Tibial artery (tissue), 4 donors: ENCODE data around the gene ECEL1.

ENCODE experiments used
- DNase-seq, 2 donors: peaks; one replicate each; pipeline ENCODE4 v3.0.0-alpha.2; 2019
- H3K27ac ChIP-seq, 2 donors: fragments of 200-600 bp; sonication (generic) in 1 of 2; 1 replicate in 1 of 2; 2 replicates in 1 of 2; pipeline ENCODE4 v1.5.1; 2018 to 2019; ENCODE audit warnings: mild to moderate bottlenecking in 1 of 2
- H3K27me3 ChIP-seq, 2 donors: fragments of 200-600 bp; sonication (generic) in 1 of 2; one replicate each; pipeline versions ENCODE4 v1.5.1 to v1.6.0; 2016 to 2019
- H3K36me3 ChIP-seq, 3 donors: fragments of 200-600 bp; sonication (generic) in 2 of 3; one replicate each; pipeline ENCODE4 v1.5.1; 2016 to 2019; ENCODE audit warnings: mild to moderate bottlenecking in 2 of 3
- H3K4me1 ChIP-seq, 4 donors: fragments of 200-600 bp; sonication (generic) in 2 of 4; 1 replicate in 3 of 4; 2 replicates in 1 of 4; pipeline ENCODE4 v1.5.1; 2016 to 2019
- H3K4me3 ChIP-seq, 2 donors: fragments of 200-600 bp; sonication (generic) in 1 of 2; 1 replicate in 1 of 2; 2 replicates in 1 of 2; pipeline ENCODE4 v1.5.1; 2018 to 2019; ENCODE audit warnings: mild to moderate bottlenecking in 2 of 2
- H3K9me3 ChIP-seq, 3 donors: fragments of 200-600 bp; sonication (generic) in 1 of 3; one replicate each; pipeline ENCODE4 v1.5.1; 2016 to 2019
- CTCF ChIP-seq, 2 experiments: fragments of 200-600 bp in 1 of 2; fragments of 450-650 bp in 1 of 2; IDR thresholded peaks; one replicate each; pipeline ENCODE4 v1.5.1; 2017 to 2019; ENCODE audit warnings: antibody characterized with exemption in 2 of 2, mild to moderate bottlenecking in 1 of 2, moderate library complexity in 1 of 2
- intact Hi-C: fragments of 100-400 bp; cut with DNase I; formaldehyde crosslinking; loops from one replicate; pipeline ENCODE4 v1.15.0; 2023; ENCODE audit warnings: low total_unique reads

Gene ECEL1

DNA sequence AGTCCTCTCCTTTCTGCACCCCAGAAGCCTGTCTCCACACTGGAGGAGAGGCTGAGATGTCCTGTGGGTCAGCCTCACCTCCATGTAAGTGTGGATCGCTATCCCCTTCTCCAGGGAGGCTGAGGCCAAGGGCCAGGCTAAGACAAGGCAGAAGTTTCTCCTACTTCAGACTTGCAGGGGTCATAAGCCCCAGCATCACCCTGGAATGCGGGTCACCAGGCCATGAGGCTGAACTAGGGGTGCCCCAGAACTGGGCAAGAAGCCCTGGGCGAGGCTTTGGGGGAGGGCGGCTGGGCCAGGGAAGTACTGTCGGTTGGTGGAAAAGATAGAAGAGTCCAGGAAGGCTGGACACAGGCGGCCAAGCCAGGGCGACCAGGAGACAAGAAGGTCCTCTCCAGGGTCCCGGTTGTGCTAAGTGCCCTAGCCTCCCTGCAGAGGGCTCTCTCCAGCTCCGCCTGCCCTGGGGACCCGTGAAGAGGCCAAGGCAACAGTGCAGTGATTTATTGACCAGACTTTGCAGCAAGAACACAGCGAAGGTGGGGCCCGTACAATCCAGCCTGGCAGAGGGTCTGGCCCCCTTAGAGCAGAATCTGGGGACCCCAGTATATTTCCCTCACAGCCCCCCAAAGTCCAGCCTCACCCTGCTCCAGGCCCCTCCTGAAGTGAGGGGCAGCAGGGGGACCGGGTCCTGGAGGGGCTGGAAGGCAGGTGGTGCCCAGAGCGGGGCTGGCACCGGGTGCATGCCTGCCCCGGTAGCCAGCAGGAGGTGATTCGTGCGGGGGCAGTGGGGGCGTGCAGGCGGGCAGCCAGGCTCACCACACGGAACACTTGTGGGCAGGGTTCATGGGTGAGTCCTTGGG is 8.1 kb downstream of the ECEL1 start:
- no peak overlapping the region for H3K4me3 ChIP-seq
- no peak overlapping the region for H3K27ac ChIP-seq
- H3K27me3 ChIP-seq, result peaks cover 0 to 73% of the 10 kb centered on the region in 2 donors
- intact Hi-C loops, result no loop called here
- peak in 1 of 2 donors; percentile 56 for DNase-seq
- H3K9me3 ChIP-seq, result no peaks in the 10 kb centered on the region
- H3K36me3 ChIP-seq, result no peaks in the 10 kb centered on the region
- no peaks in the 10 kb centered on the region for H3K4me1 ChIP-seq
- no peak for TF ChIP-seq CTCF (IDR thresholded peaks at IDR 0.05)

GRCh38 chr2:232478571-232479340 is 8.9 kb downstream of the ECEL1 start:
- intact Hi-C loops, result no loop called here
- Histone ChIP-seq H3K27ac (no peak overlapping the region), H3K4me3 (no peak overlapping the region), H3K9me3 (no peaks in the 10 kb centered on the region), H3K27me3 (peaks cover 0 to 72% of the 10 kb centered on the region in 2 donors), H3K4me1 (no peaks in the 10 kb centered on the region), H3K36me3 (no peaks in the 10 kb centered on the region)
- peak in 1 of 2 donors; percentile 62 for DNase-seq
- no peak for TF ChIP-seq CTCF (IDR thresholded peaks at IDR 0.05)

GRCh38 chr2:232477751-232478510 is 9.7 kb downstream of the ECEL1 start:
- Histone ChIP-seq H3K4me1 (no peaks in the 10 kb centered on the region), H3K36me3 (no peaks in the 10 kb centered on the region), H3K4me3 (no peak overlapping the region), H3K27ac (no peak overlapping the region), H3K9me3 (peaks cover 0 to 1% (median 0%) of the 10 kb centered on the region in 3 donors), H3K27me3 (peaks cover 0 to 70% of the 10 kb centered on the region in 2 donors)
- intact Hi-C loops, result no loop called here
- DNase-seq, result peak in 1 of 2 donors; percentile 49
- no peak for TF ChIP-seq CTCF (IDR thresholded peaks at IDR 0.05)

DNA sequence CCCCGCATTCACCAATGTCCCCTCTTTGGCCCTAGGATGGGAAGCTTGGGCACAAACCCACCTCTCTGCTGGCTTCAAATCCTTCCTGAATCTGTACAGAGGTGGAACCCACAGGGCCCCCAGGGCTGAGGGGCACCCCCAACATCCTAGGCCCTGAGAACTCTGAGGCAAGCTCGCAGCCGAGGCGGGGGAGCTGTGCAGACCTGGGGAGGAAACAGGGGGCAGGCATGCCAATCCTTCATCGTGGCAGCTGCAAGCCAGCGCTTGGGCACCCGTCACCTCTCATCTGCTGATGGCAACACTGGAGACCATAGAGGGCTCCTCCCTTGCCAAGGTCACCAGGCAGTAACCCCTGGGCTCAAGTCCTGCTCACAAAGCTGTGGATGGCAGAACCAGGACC is 10.8 kb downstream of the ECEL1 start:
- TF ChIP-seq CTCF (IDR thresholded peaks at IDR 0.05), result no peak
- DNase-seq, result peak in 1 of 2 donors; percentile 38
- no peak overlapping the region for H3K4me3 ChIP-seq
- H3K4me1 ChIP-seq, result no peaks in the 10 kb centered on the region
- H3K36me3 ChIP-seq, result no peaks in the 10 kb centered on the region
- peaks cover 0 to 7% (median 5%) of the 10 kb centered on the region in 3 donors for H3K9me3 ChIP-seq
- H3K27ac ChIP-seq, result no peak overlapping the region
- intact Hi-C loops, result no loop called here
- H3K27me3 ChIP-seq, result peaks cover 0 to 62% of the 10 kb centered on the region in 2 donors

DNA sequence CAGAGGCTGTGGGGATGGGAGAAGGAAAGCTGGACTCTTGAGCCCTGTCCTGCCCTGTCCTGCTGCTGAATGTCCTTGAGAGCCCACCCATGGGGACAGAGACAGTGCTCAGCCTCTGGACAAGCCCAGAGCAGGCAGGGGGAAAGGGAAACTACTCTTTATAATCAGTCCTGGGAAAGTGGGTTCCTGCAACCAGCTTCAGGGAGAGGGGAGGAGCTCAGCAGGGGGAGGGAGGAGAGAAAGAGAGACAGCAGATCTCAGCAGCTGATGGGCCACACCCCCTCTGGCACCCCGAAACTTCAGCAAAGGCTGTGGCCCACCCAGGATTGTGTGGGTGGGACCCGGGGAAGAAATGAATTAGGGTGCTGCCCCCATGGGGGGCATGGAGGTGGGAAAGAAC is 11.6 kb downstream of the ECEL1 start:
- Histone ChIP-seq H3K9me3 (peaks cover 0 to 7% (median 5%) of the 10 kb centered on the region in 3 donors), H3K27me3 (peaks cover 0 to 54% of the 10 kb centered on the region in 2 donors), H3K4me1 (no peaks in the 10 kb centered on the region), H3K27ac (no peak overlapping the region), H3K4me3 (no peak overlapping the region), H3K36me3 (no peaks in the 10 kb centered on the region)
- peak in 1 of 2 donors; percentile 28 for DNase-seq
- intact Hi-C loops, result no loop called here
- no peak for TF ChIP-seq CTCF (IDR thresholded peaks at IDR 0.05)
